K562 (cell line): ENCODE measurements around the gene SEPHS1. TPM values are rescaled to one million over a fixed set of nuclear protein-coding genes. Genes with fewer than 3 reads are reported as not detected.

Source experiments
- ATAC-seq: fragments of 200-7000 bp; cut with Tn5 transposase; 3 replicates; pipeline ENCODE4 v1.9.1; 2020; ENCODE audit warnings: moderate library complexity
- BruUV-seq: library from RNA; stranded (reverse); fragments of 400-500 nt; replicated peaks from 2 replicates; lab custom pipeline; 2021; lab: Mats Ljungman, UMichigan
- CTCF ChIA-PET: fragments of 300-600 bp; formaldehyde crosslinking; extraction: SDS; loops from one replicate; lab custom pipeline; 2021; ENCODE audit warnings: low intra/inter-chr PET ratio; lab: Yijun Ruan, JAX
- POLR2A ChIA-PET: fragments of 300-600, 350-650 bp; sonication (Branson Sonifier 250); formaldehyde crosslinking; extraction: SDS; loops from one replicate; lab custom pipeline; 2021; ENCODE audit warnings: antibody characterized with exemption, inconsistent platforms; lab: Yijun Ruan, JAX
- DNase-seq, 4 experiments: peaks; one replicate each; pipeline versions ENCODE4 v3.0.0 to v3.0.0-alpha.2; 2011 to 2018; ENCODE audit warnings: low spot score in 3 of 4, mixed read lengths in 3 of 4; ENCODE audit errors: extremely low read depth in 1 of 4
- FAIRE-seq: peaks from 2 replicates; lab custom pipeline; 2011; peaks lifted over from hg19 to GRCh38; lab: Jason Lieb, UNC
- H2AFZ ChIP-seq: 2 replicates; pipeline ENCODE4 v1.6.0; 2011; ENCODE audit warnings: low read depth, low read length, control low read depth, inconsistent platforms
- H3K27ac ChIP-seq: fragments of 200-600 bp; 3 replicates; pipeline ENCODE4 v1.8.0; 2011; ENCODE audit warnings: low read depth, mild to moderate bottlenecking, control low read depth, inconsistent platforms, low read length, moderate library complexity, mixed read lengths; ENCODE audit errors: extremely low read depth
- H3K27me3 ChIP-seq, 2 experiments: fragments of 300-600 bp in 1 of 2; 2 replicates in 1 of 2; 3 replicates in 1 of 2; pipeline versions ENCODE4 v1.6.0 to v1.8.0; 2011; ENCODE audit warnings: inconsistent platforms in 2 of 2, low read length in 2 of 2, mild to moderate bottlenecking in 1 of 2, mixed read lengths in 1 of 2, moderate library complexity in 1 of 2; ENCODE audit not compliant: control insufficient read depth in 2 of 2, insufficient read depth in 2 of 2
- H3K36me3 ChIP-seq: fragments of 300-600 bp; 3 replicates; pipeline ENCODE4 v1.8.0; 2011; ENCODE audit warnings: mild to moderate bottlenecking, low read length, inconsistent platforms; ENCODE audit not compliant: control insufficient read depth, insufficient read depth
- H3K4me1 ChIP-seq, 2 experiments: fragments of 200-600 bp in 1 of 2; replicated peaks in 1 of 2; 2 replicates in 1 of 2; 3 replicates in 1 of 2; pipeline versions ENCODE4 v1.5.1 to v1.8.0; 2011; ENCODE audit warnings: inconsistent platforms in 2 of 2, low read length in 2 of 2, mild to moderate bottlenecking in 1 of 2, mixed read lengths in 1 of 2, moderate library complexity in 1 of 2; ENCODE audit not compliant: control insufficient read depth in 2 of 2, insufficient read depth in 2 of 2
- H3K4me2 ChIP-seq: 2 replicates; pipeline ENCODE4 v1.6.1; 2011; ENCODE audit warnings: low read length, control low read depth, inconsistent platforms, mixed read lengths; ENCODE audit not compliant: insufficient read depth
- H3K4me3 ChIP-seq: fragments of 200-600 bp; sonication (generic), shearing (Covaris generic); 2 replicates; pipeline ENCODE4 v1.5.1; 2016; ENCODE audit warnings: control low read depth, inconsistent platforms
- H3K79me2 ChIP-seq: fragments of 200-600 bp; 3 replicates; pipeline ENCODE4 v1.8.0; 2011; ENCODE audit warnings: low read length, inconsistent platforms; ENCODE audit not compliant: control insufficient read depth, insufficient read depth
- H3K9ac ChIP-seq, 2 experiments: 2 replicates each; pipeline versions ENCODE4 v1.6.0 to v1.6.1; 2011; ENCODE audit warnings: low read depth in 2 of 2, low read length in 2 of 2, control low read depth in 1 of 2, inconsistent platforms in 1 of 2, mild to moderate bottlenecking in 1 of 2, mixed read lengths in 1 of 2; ENCODE audit not compliant: insufficient read depth in 1 of 2
- H3K9me1 ChIP-seq: one replicate; pipeline ENCODE4 v1.6.0; 2011; ENCODE audit warnings: inconsistent platforms, mild to moderate bottlenecking, low read length, moderate library complexity; ENCODE audit not compliant: control insufficient read depth, insufficient read depth
- H3K9me3 ChIP-seq: replicated peaks from 2 replicates; pipeline ENCODE4 v1.5.1; 2011; ENCODE audit warnings: low read depth, low read length, inconsistent platforms; ENCODE audit not compliant: control insufficient read depth, insufficient read depth
- H4K20me1 ChIP-seq: replicated peaks from 2 replicates; pipeline ENCODE4 v1.6.1; 2011; ENCODE audit warnings: low read length, inconsistent platforms, mixed read lengths; ENCODE audit not compliant: control insufficient read depth, insufficient read depth
- FOXK1 ChIP-seq: sonication (generic); formaldehyde crosslinking; IDR thresholded peaks from 2 replicates; pipeline ENCODE4 v1.8.0; 2022; ENCODE audit warnings: missing genetic modification reagents, mild to moderate bottlenecking, borderline replicate concordance
- KLF1 ChIP-seq: fragments of 450-650 bp; IDR thresholded peaks from 2 replicates; pipeline ENCODE4 v1.6.1; 2016; ENCODE audit warnings: missing genetic modification characterization, missing compliant biosample characterization
- PTRF ChIP-seq: fragments of 450-650 bp; IDR thresholded peaks from 2 replicates; pipeline ENCODE4 v1.6.1; 2016; ENCODE audit warnings: mild to moderate bottlenecking, missing genetic modification characterization, missing compliant biosample characterization
- ZNF354B ChIP-seq: fragments of 250-450 bp; sonication (Bioruptor Pico); IDR thresholded peaks from 2 replicates; pipeline ENCODE4 v1.4.0; 2020
- WGBS: fragments of 100-300 bp; shearing (Covaris generic); methylation state at CpG from one replicate; pipeline ENCODE4 v1.1.6; 2016; ENCODE audit warnings: low coverage, mixed read lengths; ENCODE audit not compliant: insufficient coverage; ENCODE audit errors: missing lambda C conversion rate; 5-methylcytosine and 5-hydroxymethylcytosine counted together
- in situ Hi-C: fragments of 300-500 bp; cut with MboI; formaldehyde crosslinking; loops from 4 replicates; pipeline ENCODE4 v1.15.0; 2018; ENCODE audit warnings: inconsistent platforms, mixed read lengths
- intact Hi-C: fragments of 100-400 bp; cut with micrococcal nuclease; formaldehyde crosslinking; loops from 2 replicates; pipeline ENCODE4 v1.14.2; 2022
- polyA plus RNA-seq, 8 experiments: library from polyadenylated mRNA; depleted of rRNA in 4 of 8; stranded (reverse) in 5 of 8; unstranded in 3 of 8; fragments of >200 nt; fragmentation: Nextera tagmentation in 2 of 8; fragmentation: Illumina TruSeq in 1 of 8; extraction: Ambion mirVana in 2 of 8; extraction: Trizol in 1 of 8; gene quantifications; 2 replicates each; pipeline versions ENCODE4 v1.2.1 to v1.2.3, GENCODE V29; 2011 to 2014; ENCODE audit warnings: inconsistent platforms in 1 of 8, missing spikeins in 1 of 8
- total RNA-seq, 7 experiments: library from RNA; depleted of rRNA in 6 of 7; stranded (reverse); fragments of >200 nt in 6 of 7; fragmentation: Illumina TruSeq in 2 of 7; extraction: Trizol in 2 of 7; gene quantifications; 2 replicates each; pipeline versions ENCODE4 v1.2.1 to v1.2.3, GENCODE V29; 2011 to 2021; ENCODE audit warnings: low replicate concordance in 1 of 7
- TF ChIP-seq, protein P1 (sequence below): IDR thresholded peaks from 2 replicates; pipeline ENCODE4 v1.6.1; 2011; ENCODE audit warnings: borderline replicate concordance, low read depth, mild to moderate bottlenecking, moderate library complexity, low read length; ENCODE audit not compliant: insufficient read depth, poor library complexity, severe bottlenecking
- TF ChIP-seq, protein P2 (sequence below), 2 experiments: fragments of 450-650 bp; formaldehyde crosslinking in 1 of 2; IDR thresholded peaks; 2 replicates each; pipeline versions ENCODE4 v1.4.0 to v1.6.1; 2014 to 2020; ENCODE audit warnings: mild to moderate bottlenecking in 2 of 2, borderline replicate concordance in 1 of 2, low read depth in 1 of 2
- TF ChIP-seq, protein P3 (sequence below), 3 experiments: IDR thresholded peaks in 2 of 3; conservative IDR thresholded peaks in 1 of 3; 2 replicates each; pipeline ENCODE4 v1.5.1; 2011 to 2012; ENCODE audit warnings: low read length in 3 of 3, mild to moderate bottlenecking in 3 of 3, control low read depth in 2 of 3, improper control_type of control experiment in 1 of 3, inconsistent platforms in 1 of 3, low read depth in 1 of 3, mixed read lengths in 1 of 3, moderate library complexity in 1 of 3; ENCODE audit not compliant: insufficient read depth in 2 of 3

SEPHS1 gene
- total and polyA plus RNA-seq, 9 of the 15 experiments (the other 6 are each of a cell fraction or from before 2014, with no cell fraction given): 14.7 to 82.8 (median 41.8) TPM

DNA sequence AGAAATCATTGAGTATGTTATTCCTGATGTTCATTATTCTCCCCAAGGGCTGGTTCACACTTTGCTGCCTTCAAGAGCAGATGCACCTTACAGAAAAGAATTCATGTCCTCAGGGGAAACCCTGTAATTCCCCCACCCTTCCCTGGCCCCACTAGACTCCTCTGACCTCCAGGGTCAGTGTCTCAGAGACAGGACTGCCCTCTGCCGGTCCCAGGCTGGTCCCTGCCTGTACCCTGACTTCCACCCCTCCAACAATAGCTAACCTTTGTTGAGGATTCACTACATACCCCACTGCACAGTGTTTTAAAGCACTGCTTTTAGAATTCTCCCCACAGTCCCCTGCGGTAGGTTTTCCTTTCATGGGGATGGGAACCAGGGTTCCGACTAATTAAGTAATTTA lies 4.4 kb upstream of the SEPHS1 start:
- intact Hi-C loops: loop anchor here (2.0 to 10.0 kb wide), 4 partner anchors 80 to 248 kb away; partner anchors contain the start of genes MCM10 and OPTN
- in situ Hi-C loops: no loop called here
- no peaks in the 10 kb centered on the region for H3K9me1 ChIP-seq
- FAIRE-seq: peak; percentile 37
- H3K9me3 ChIP-seq: no peaks in the 10 kb centered on the region
- no peaks in the 10 kb centered on the region for H4K20me1 ChIP-seq
- no peak overlapping the region for H2AFZ ChIP-seq
- no peak overlapping the region for H3K9ac ChIP-seq
- no TSS peak for BruUV-seq
- H3K27me3 ChIP-seq: peaks cover 0 to 6% of the 10 kb centered on the region in 2 experiments; a peak in 3 of 5 replicates
- no peak overlapping the region for H3K4me3 ChIP-seq
- peak in 3 of 4 experiments; percentile 30 to 60 (median 51) for DNase-seq
- H3K36me3 ChIP-seq: no peaks in the 10 kb centered on the region
- ChIA-PET CTCF (interaction anchor here (1.4 kb wide), 1 partner anchor 146 kb away, joined by 5 read pairs; no protein-coding TSS in a partner anchor), POLR2A (interaction anchor here (0.5 kb wide), 1 partner anchor 57 kb away, joined by 3 read pairs; no protein-coding TSS in a partner anchor)
- H3K4me1 ChIP-seq: peaks cover 8 to 17% of the 10 kb centered on the region in 2 experiments
- peak; percentile 69 for ATAC-seq
- H3K27ac ChIP-seq: no peak overlapping the region
- no peak overlapping the region for H3K4me2 ChIP-seq
- 11% methylated on average over 3 of the region's 3 CpGs for WGBS
- no peaks in the 10 kb centered on the region for H3K79me2 ChIP-seq
- no peak for TF ChIP-seq KLF1 (tag)
- TF ChIP-seq, protein P1, sequence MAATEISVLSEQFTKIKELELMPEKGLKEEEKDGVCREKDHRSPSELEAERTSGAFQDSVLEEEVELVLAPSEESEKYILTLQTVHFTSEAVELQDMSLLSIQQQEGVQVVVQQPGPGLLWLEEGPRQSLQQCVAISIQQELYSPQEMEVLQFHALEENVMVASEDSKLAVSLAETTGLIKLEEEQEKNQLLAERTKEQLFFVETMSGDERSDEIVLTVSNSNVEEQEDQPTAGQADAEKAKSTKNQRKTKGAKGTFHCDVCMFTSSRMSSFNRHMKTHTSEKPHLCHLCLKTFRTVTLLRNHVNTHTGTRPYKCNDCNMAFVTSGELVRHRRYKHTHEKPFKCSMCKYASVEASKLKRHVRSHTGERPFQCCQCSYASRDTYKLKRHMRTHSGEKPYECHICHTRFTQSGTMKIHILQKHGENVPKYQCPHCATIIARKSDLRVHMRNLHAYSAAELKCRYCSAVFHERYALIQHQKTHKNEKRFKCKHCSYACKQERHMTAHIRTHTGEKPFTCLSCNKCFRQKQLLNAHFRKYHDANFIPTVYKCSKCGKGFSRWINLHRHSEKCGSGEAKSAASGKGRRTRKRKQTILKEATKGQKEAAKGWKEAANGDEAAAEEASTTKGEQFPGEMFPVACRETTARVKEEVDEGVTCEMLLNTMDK: peak; percentile 72
- no peak for TF ChIP-seq FOXK1 (CRISPR knock-in tag)
- TF ChIP-seq ZNF354B (CRISPR knock-in tag): no peak
- TF ChIP-seq, protein P2, sequence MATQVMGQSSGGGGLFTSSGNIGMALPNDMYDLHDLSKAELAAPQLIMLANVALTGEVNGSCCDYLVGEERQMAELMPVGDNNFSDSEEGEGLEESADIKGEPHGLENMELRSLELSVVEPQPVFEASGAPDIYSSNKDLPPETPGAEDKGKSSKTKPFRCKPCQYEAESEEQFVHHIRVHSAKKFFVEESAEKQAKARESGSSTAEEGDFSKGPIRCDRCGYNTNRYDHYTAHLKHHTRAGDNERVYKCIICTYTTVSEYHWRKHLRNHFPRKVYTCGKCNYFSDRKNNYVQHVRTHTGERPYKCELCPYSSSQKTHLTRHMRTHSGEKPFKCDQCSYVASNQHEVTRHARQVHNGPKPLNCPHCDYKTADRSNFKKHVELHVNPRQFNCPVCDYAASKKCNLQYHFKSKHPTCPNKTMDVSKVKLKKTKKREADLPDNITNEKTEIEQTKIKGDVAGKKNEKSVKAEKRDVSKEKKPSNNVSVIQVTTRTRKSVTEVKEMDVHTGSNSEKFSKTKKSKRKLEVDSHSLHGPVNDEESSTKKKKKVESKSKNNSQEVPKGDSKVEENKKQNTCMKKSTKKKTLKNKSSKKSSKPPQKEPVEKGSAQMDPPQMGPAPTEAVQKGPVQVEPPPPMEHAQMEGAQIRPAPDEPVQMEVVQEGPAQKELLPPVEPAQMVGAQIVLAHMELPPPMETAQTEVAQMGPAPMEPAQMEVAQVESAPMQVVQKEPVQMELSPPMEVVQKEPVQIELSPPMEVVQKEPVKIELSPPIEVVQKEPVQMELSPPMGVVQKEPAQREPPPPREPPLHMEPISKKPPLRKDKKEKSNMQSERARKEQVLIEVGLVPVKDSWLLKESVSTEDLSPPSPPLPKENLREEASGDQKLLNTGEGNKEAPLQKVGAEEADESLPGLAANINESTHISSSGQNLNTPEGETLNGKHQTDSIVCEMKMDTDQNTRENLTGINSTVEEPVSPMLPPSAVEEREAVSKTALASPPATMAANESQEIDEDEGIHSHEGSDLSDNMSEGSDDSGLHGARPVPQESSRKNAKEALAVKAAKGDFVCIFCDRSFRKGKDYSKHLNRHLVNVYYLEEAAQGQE (IDR thresholded peaks at IDR 0.05; ENCODE audit: borderline replicate concordance): peak; percentile 44; the same call in 1 of the 2 replicates
- TF ChIP-seq, protein P2 (CRISPR knock-in tag; IDR thresholded peaks at IDR 0.05; ENCODE audit: low read depth): no peak
- TF ChIP-seq PTRF: no peak
- TF ChIP-seq, protein P3, sequence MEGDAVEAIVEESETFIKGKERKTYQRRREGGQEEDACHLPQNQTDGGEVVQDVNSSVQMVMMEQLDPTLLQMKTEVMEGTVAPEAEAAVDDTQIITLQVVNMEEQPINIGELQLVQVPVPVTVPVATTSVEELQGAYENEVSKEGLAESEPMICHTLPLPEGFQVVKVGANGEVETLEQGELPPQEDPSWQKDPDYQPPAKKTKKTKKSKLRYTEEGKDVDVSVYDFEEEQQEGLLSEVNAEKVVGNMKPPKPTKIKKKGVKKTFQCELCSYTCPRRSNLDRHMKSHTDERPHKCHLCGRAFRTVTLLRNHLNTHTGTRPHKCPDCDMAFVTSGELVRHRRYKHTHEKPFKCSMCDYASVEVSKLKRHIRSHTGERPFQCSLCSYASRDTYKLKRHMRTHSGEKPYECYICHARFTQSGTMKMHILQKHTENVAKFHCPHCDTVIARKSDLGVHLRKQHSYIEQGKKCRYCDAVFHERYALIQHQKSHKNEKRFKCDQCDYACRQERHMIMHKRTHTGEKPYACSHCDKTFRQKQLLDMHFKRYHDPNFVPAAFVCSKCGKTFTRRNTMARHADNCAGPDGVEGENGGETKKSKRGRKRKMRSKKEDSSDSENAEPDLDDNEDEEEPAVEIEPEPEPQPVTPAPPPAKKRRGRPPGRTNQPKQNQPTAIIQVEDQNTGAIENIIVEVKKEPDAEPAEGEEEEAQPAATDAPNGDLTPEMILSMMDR (IDR thresholded peaks at IDR 0.05 in 2 of 3, conservative IDR thresholded peaks at IDR 0.05 in 1 of 3; ENCODE audit: insufficient read depth in 2 of 3, low read depth in 1 of 3, low read length in 3 of 3): peak; percentile 65 to 73 (median 68)
